Measurements from ENCODE around the gene MAD2L1.

Gene MAD2L1

DNA sequence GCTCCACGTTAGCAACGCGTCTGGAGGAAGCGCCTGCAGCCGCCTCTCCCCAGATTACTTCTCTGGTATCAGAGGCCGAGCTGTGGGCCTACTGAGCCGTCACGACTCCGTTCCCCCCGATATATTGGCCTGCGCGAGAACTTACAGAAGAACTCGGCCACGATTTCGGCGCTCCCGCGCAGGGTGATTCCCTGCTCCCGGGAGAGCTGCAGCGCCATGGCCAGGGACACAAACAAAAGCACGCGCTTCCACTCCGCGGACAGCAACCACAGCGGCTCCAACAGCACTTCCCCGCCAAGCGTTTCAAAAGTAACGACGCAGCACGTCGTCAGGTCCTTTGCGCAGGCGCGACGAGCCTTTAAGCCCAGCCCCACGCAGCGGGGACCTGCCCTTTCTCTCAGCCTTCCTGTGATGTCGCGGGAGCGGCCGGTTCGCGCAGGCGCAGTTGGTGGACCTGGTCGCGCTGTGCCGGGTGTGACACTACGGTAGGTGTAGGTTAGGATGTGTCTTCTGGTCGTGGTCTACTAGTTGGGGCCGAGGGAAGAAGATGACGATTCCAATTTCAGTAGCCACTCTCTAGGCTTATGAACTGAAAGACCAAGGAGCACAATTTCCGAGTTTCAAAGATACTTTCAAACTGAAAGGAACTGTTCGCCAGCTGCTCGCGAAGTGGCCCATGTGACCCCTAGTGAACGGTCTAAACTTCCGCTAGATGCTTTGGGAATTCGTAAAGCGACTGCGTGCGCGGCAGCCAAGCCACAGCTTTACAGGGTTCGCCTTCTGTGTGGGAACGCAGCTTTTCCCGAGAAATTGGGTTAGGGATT, at the start of gene MAD2L1:
Gene MAD2L1, minus strand, starts transcription at position 332 of the 824 bp plus-strand sequence. Its CDS starts 114 bp downstream, at position 218.
- TF ChIP-seq TAF1 (IDR thresholded peaks at IDR 0.05; ENCODE audit: low read depth) (peak; percentile 81), TCF12 (IDR thresholded peaks at IDR 0.05; ENCODE audit: low read depth) (peak; percentile 55; the same call in 1 of the 2 replicates), RAD21 (IDR thresholded peaks at IDR 0.05; ENCODE audit: low read depth) (no peak), ZBTB7A (IDR thresholded peaks at IDR 0.05; ENCODE audit: low read depth) (no peak), EGR1 (IDR thresholded peaks at IDR 0.05) (no peak), EP300 (IDR thresholded peaks at IDR 0.05; ENCODE audit: borderline replicate concordance) (no peak), YY1 (IDR thresholded peaks at IDR 0.05; ENCODE audit: low read depth) (0 out of 2 replicates have a peak, but pooled peaks have one; percentile 46), FOXM1 (IDR thresholded peaks at IDR 0.05; ENCODE audit: borderline replicate concordance, low read depth) (peak; percentile 95), NFIC (IDR thresholded peaks at IDR 0.05) (no peak), CEBPB (IDR thresholded peaks at IDR 0.05) (no peak; the same call in 1 of the 2 replicates), TEAD4 (IDR thresholded peaks at IDR 0.05) (0 out of 2 replicates have a peak, but pooled peaks have one; percentile 20), CREB1 (IDR thresholded peaks at IDR 0.05; ENCODE audit: low read depth) (peak; percentile 14)
- TF ChIP-seq, protein P1, sequence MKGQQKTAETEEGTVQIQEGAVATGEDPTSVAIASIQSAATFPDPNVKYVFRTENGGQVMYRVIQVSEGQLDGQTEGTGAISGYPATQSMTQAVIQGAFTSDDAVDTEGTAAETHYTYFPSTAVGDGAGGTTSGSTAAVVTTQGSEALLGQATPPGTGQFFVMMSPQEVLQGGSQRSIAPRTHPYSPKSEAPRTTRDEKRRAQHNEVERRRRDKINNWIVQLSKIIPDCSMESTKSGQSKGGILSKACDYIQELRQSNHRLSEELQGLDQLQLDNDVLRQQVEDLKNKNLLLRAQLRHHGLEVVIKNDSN (IDR thresholded peaks at IDR 0.05) = peak; percentile 93
- TF ChIP-seq, protein P2, sequence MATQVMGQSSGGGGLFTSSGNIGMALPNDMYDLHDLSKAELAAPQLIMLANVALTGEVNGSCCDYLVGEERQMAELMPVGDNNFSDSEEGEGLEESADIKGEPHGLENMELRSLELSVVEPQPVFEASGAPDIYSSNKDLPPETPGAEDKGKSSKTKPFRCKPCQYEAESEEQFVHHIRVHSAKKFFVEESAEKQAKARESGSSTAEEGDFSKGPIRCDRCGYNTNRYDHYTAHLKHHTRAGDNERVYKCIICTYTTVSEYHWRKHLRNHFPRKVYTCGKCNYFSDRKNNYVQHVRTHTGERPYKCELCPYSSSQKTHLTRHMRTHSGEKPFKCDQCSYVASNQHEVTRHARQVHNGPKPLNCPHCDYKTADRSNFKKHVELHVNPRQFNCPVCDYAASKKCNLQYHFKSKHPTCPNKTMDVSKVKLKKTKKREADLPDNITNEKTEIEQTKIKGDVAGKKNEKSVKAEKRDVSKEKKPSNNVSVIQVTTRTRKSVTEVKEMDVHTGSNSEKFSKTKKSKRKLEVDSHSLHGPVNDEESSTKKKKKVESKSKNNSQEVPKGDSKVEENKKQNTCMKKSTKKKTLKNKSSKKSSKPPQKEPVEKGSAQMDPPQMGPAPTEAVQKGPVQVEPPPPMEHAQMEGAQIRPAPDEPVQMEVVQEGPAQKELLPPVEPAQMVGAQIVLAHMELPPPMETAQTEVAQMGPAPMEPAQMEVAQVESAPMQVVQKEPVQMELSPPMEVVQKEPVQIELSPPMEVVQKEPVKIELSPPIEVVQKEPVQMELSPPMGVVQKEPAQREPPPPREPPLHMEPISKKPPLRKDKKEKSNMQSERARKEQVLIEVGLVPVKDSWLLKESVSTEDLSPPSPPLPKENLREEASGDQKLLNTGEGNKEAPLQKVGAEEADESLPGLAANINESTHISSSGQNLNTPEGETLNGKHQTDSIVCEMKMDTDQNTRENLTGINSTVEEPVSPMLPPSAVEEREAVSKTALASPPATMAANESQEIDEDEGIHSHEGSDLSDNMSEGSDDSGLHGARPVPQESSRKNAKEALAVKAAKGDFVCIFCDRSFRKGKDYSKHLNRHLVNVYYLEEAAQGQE (IDR thresholded peaks at IDR 0.05; ENCODE audit: low read depth) = peak; percentile 42; the same call in 1 of the 2 replicates
- TF ChIP-seq, protein P3, sequence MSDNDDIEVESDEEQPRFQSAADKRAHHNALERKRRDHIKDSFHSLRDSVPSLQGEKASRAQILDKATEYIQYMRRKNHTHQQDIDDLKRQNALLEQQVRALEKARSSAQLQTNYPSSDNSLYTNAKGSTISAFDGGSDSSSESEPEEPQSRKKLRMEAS (IDR thresholded peaks at IDR 0.05) = peak; percentile 90

DNA sequence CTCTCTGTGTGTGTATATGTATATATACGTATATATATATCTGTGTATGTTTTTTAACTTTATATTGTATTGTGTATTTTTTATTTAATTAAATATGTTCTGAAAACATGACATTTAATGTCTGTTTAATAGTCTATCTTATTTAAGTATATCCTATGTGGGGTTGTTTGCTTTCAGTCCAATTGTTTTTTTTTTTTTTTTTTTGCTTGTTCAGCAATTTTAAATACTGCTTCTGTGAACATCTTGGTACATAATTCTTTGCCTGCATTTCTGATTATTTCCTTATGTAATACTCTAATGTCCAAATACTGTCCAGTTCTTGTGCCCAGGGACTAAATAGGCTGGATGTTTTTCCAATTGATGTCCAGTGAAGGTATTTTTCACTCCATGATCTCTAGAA, 45.1 kb upstream of the MAD2L1 start:
- no peak for TF ChIP-seq TEAD4 (IDR thresholded peaks at IDR 0.05)
- no peak for TF ChIP-seq NFIC (IDR thresholded peaks at IDR 0.05)
- TF ChIP-seq RAD21 (IDR thresholded peaks at IDR 0.05; ENCODE audit: low read depth) = no peak
- no peak for TF ChIP-seq ZBTB7A (IDR thresholded peaks at IDR 0.05; ENCODE audit: low read depth)
- no peak for TF ChIP-seq EGR1 (IDR thresholded peaks at IDR 0.05)
- TF ChIP-seq, protein P1 (IDR thresholded peaks at IDR 0.05) = no peak
- TF ChIP-seq EP300 (IDR thresholded peaks at IDR 0.05; ENCODE audit: borderline replicate concordance) = no peak
- TF ChIP-seq FOXM1 (IDR thresholded peaks at IDR 0.05; ENCODE audit: borderline replicate concordance, low read depth) = no peak
- TF ChIP-seq TAF1 (IDR thresholded peaks at IDR 0.05; ENCODE audit: low read depth) = no peak
- TF ChIP-seq CEBPB (IDR thresholded peaks at IDR 0.05) = no peak
- TF ChIP-seq, protein P3 (IDR thresholded peaks at IDR 0.05) = no peak
- TF ChIP-seq CREB1 (IDR thresholded peaks at IDR 0.05; ENCODE audit: low read depth) = no peak
- no peak for TF ChIP-seq YY1 (IDR thresholded peaks at IDR 0.05; ENCODE audit: low read depth)
- TF ChIP-seq, protein P2 (IDR thresholded peaks at IDR 0.05; ENCODE audit: low read depth) = no peak

DNA sequence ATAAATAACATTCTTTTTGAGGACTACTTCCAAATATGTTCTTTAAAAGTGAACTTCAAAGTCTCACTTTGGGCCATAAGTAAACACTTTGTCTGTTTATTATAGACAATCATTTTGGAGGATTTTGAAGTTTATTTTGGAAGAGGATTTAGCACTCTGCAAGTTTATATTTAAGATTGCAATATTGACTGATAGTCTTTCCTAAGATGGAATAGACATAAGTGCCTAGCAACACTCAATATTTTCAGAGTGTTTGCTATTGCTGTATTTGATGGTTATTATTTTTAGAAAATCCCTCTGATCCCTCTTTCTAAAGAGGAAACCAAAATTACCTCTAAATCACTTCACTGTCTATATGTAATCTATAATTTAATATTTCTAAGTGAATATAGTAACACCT, 42.8 kb upstream of the MAD2L1 start:
- no peak for TF ChIP-seq NFIC (IDR thresholded peaks at IDR 0.05)
- no peak for TF ChIP-seq EGR1 (IDR thresholded peaks at IDR 0.05)
- no peak for TF ChIP-seq ZBTB7A (IDR thresholded peaks at IDR 0.05; ENCODE audit: low read depth)
- TF ChIP-seq CEBPB (IDR thresholded peaks at IDR 0.05) = no peak
- no peak for TF ChIP-seq EP300 (IDR thresholded peaks at IDR 0.05; ENCODE audit: borderline replicate concordance)
- TF ChIP-seq TEAD4 (IDR thresholded peaks at IDR 0.05) = no peak
- TF ChIP-seq FOXM1 (IDR thresholded peaks at IDR 0.05; ENCODE audit: borderline replicate concordance, low read depth) = no peak
- TF ChIP-seq, protein P1 (IDR thresholded peaks at IDR 0.05) = no peak
- no peak for TF ChIP-seq YY1 (IDR thresholded peaks at IDR 0.05; ENCODE audit: low read depth)
- TF ChIP-seq, protein P3 (IDR thresholded peaks at IDR 0.05) = no peak
- no peak for TF ChIP-seq TAF1 (IDR thresholded peaks at IDR 0.05; ENCODE audit: low read depth)
- TF ChIP-seq RAD21 (IDR thresholded peaks at IDR 0.05; ENCODE audit: low read depth) = no peak
- TF ChIP-seq TCF12 (IDR thresholded peaks at IDR 0.05; ENCODE audit: low read depth) = no peak
- TF ChIP-seq CREB1 (IDR thresholded peaks at IDR 0.05; ENCODE audit: low read depth) = no peak
- TF ChIP-seq, protein P2 (IDR thresholded peaks at IDR 0.05; ENCODE audit: low read depth) = no peak
